ENCODE results near the gene PPFIBP1. TPM values are rescaled to one million over a fixed set of nuclear protein-coding genes. Genes with fewer than 3 reads are reported as not detected.

PPFIBP1 gene
- total RNA-seq, 1 experiment from 2014 or later, result 88.6 TPM

DNA sequence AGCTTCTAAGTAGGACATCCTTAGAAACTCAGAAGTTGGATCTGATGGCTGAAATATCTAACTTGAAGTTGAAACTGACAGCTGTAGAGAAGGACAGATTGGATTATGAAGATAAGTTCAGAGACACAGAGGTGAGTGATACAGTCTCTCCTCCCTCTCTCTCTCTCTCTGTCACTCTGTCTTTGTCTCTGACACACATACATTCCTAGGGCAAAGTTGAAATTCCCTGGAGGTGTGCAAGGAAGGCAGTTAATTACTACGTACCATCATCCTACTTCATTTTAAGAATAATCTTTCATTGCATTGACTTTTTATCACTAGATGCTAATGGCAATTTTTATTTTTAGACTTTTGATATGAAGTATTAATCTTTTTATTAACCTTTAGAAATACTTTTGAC lies 126.0 kb downstream of the PPFIBP1 start:
- in situ Hi-C loops (cut with HindIII; ENCODE audit: low pct_unique_long_range_greater_than_20kb, low sequenced_read_pairs), result no loop called here
- Histone ChIP-seq H3K36me3 (ENCODE audit: control insufficient read depth, insufficient read depth, low read length) (no peaks in the 10 kb centered on the region), H3K27ac (ENCODE audit: low read length) (no peak overlapping the region), H3K27me3 (ENCODE audit: control insufficient read depth, insufficient read depth, low read length) (no peaks in the 10 kb centered on the region), H3K4me1 (ENCODE audit: control insufficient read depth, insufficient read depth, low read length) (no peaks in the 10 kb centered on the region), H3K4me3 (ENCODE audit: low read depth in 2 of 2, low read length in 2 of 2) (no peak overlapping the region), H3K9me3 (ENCODE audit: control insufficient read depth, insufficient read depth, low read depth, low read length) (no peaks in the 10 kb centered on the region)
- intact Hi-C loops (cut with micrococcal nuclease; ENCODE audit: unreplicated experiment), result loop anchor here (5.0 kb wide), 1 partner anchor 123 kb away; no protein-coding TSS in a partner anchor
- BruUV-seq (replicated peaks), result no TSS peak
- ATAC-seq (no peak), DNase-seq (ENCODE audit: low read depth, low spot score) (no peak)
- CTCF ChIA-PET, result no interaction called here
- POLR2A ChIA-PET, result no interaction called here
- TF ChIP-seq TCF7L2 (IDR thresholded peaks at IDR 0.05; ENCODE audit: low read depth, low read length) (no peak), SIN3A (IDR thresholded peaks at IDR 0.05; ENCODE audit: borderline replicate concordance, insufficient read depth, low read depth, low read length) (no peak), POLR2AphosphoS5 (IDR thresholded peaks at IDR 0.05; ENCODE audit: low read depth, low read length) (no peak)
- TF ChIP-seq, protein P1, sequence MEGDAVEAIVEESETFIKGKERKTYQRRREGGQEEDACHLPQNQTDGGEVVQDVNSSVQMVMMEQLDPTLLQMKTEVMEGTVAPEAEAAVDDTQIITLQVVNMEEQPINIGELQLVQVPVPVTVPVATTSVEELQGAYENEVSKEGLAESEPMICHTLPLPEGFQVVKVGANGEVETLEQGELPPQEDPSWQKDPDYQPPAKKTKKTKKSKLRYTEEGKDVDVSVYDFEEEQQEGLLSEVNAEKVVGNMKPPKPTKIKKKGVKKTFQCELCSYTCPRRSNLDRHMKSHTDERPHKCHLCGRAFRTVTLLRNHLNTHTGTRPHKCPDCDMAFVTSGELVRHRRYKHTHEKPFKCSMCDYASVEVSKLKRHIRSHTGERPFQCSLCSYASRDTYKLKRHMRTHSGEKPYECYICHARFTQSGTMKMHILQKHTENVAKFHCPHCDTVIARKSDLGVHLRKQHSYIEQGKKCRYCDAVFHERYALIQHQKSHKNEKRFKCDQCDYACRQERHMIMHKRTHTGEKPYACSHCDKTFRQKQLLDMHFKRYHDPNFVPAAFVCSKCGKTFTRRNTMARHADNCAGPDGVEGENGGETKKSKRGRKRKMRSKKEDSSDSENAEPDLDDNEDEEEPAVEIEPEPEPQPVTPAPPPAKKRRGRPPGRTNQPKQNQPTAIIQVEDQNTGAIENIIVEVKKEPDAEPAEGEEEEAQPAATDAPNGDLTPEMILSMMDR (IDR thresholded peaks at IDR 0.05), result no peak
- TF ChIP-seq, protein P2, sequence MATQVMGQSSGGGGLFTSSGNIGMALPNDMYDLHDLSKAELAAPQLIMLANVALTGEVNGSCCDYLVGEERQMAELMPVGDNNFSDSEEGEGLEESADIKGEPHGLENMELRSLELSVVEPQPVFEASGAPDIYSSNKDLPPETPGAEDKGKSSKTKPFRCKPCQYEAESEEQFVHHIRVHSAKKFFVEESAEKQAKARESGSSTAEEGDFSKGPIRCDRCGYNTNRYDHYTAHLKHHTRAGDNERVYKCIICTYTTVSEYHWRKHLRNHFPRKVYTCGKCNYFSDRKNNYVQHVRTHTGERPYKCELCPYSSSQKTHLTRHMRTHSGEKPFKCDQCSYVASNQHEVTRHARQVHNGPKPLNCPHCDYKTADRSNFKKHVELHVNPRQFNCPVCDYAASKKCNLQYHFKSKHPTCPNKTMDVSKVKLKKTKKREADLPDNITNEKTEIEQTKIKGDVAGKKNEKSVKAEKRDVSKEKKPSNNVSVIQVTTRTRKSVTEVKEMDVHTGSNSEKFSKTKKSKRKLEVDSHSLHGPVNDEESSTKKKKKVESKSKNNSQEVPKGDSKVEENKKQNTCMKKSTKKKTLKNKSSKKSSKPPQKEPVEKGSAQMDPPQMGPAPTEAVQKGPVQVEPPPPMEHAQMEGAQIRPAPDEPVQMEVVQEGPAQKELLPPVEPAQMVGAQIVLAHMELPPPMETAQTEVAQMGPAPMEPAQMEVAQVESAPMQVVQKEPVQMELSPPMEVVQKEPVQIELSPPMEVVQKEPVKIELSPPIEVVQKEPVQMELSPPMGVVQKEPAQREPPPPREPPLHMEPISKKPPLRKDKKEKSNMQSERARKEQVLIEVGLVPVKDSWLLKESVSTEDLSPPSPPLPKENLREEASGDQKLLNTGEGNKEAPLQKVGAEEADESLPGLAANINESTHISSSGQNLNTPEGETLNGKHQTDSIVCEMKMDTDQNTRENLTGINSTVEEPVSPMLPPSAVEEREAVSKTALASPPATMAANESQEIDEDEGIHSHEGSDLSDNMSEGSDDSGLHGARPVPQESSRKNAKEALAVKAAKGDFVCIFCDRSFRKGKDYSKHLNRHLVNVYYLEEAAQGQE (IDR thresholded peaks at IDR 0.05; ENCODE audit: insufficient read depth in 1 of 2, low read depth in 2 of 2, low read length in 1 of 2), result no peak

DNA sequence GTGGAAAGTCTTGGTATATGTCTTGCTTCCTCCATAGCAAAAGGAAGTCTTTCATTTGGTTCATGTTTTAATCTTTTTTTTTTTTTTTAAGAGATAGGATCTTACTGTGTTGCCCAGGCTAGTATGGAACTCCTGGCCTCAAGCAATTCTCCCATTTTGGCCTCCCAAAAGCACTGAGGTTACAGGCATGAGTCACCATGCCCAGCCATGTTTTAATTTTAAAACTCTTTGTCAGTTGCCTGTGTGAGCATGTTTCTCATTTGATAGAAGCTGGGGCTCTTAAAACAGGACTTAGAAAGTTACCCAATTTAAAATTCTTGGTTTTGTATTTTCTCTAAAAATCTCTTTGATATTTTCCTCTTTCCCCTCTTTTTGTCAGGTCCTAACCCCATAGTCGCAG lies 127.2 kb downstream of the PPFIBP1 start:
- no peak for TF ChIP-seq TCF7L2 (IDR thresholded peaks at IDR 0.05; ENCODE audit: low read depth, low read length)
- TF ChIP-seq, protein P2 (IDR thresholded peaks at IDR 0.05; ENCODE audit: insufficient read depth in 1 of 2, low read depth in 2 of 2, low read length in 1 of 2), result no peak
- in situ Hi-C loops (cut with HindIII; ENCODE audit: low pct_unique_long_range_greater_than_20kb, low sequenced_read_pairs), result no loop called here
- H3K9me3 ChIP-seq (ENCODE audit: control insufficient read depth, insufficient read depth, low read depth, low read length), result no peaks in the 10 kb centered on the region
- no peak overlapping the region for H3K27ac ChIP-seq (ENCODE audit: low read length)
- ChIA-PET CTCF (no interaction called here), POLR2A (no interaction called here)
- no TSS peak for BruUV-seq (replicated peaks)
- ATAC-seq, result no peak
- intact Hi-C loops (cut with micrococcal nuclease; ENCODE audit: unreplicated experiment), result loop anchor here (5.0 kb wide), 1 partner anchor 124 kb away; no protein-coding TSS in a partner anchor
- DNase-seq (ENCODE audit: low read depth, low spot score), result no peak
- H3K4me1 ChIP-seq (ENCODE audit: control insufficient read depth, insufficient read depth, low read length), result no peaks in the 10 kb centered on the region
- no peaks in the 10 kb centered on the region for H3K36me3 ChIP-seq (ENCODE audit: control insufficient read depth, insufficient read depth, low read length)
- no peaks in the 10 kb centered on the region for H3K27me3 ChIP-seq (ENCODE audit: control insufficient read depth, insufficient read depth, low read length)
- no peak overlapping the region for H3K4me3 ChIP-seq (ENCODE audit: low read depth in 2 of 2, low read length in 2 of 2)
